Activated T-helper 1 cell treated with anti-CD3 and anti-CD28 coated beads, Interleukin-2, amount 50 U/mL, for 16 hours (primary cell): ENCODE measurements around the gene RPL27A.
"Not testable (repeated sequence)": the region's sequence is repeated elsewhere in the genome, so short reads cannot be mapped to it uniquely, and the experiment has no call there.

Source experiments
- DNase-seq, 2 donors: peaks; one replicate each; pipeline ENCODE4 v3.0.0-alpha.2; 2020; ENCODE audit warnings: low read depth in 1 of 2, low spot score in 1 of 2

The RPL27A gene

DNA sequence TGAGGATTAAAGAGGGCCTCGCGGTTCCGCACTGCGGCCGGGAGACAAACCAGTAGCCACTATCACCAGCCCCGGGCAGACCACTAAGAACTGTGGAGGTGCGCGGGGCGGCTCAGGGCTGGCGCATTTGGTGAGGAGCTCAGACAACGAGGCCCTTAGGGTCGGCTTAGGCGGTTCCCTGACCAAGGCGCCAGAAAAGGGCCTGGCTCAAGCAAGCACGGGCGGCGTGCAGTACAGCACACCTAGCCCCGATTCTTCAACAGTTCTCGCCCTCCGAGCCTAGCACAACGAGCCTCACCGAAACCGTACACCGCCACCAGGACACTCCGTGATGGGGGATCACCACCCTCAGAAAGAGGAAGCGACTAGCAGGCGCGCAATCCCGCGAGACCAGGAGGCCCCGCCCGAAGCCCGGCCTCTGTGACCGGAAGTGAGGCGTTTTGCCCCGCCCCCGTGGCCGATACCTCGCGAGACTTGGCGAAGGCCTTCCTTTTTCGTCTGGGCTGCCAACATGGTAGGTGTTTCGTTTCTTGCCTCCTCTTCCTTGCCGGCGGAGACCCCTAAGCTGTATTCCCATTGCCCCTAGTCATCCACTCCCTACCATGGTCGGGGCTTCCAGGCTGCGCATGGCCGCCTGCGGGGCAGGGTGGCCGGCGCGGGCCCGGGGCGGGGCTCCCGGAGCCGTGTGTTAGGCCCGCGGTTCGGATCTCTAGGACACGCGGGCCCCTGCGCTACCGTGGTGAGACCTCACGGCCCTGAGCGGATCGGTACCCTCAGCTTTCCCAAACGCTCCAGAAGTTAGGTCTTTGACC is at the start of gene RPL27A, which contains the start of gene TRIM66:
Gene RPL27A, plus strand, starts transcription at position 490 of the 812 bp plus-strand sequence. Its CDS starts 22 bp downstream, at position 512.
Gene TRIM66, minus strand, starts transcription at position 363 of the 812 bp plus-strand sequence. CDS start 10,391 bp downstream, outside the sequence.
- DNase-seq: peak; percentile 98 to 99

DNA sequence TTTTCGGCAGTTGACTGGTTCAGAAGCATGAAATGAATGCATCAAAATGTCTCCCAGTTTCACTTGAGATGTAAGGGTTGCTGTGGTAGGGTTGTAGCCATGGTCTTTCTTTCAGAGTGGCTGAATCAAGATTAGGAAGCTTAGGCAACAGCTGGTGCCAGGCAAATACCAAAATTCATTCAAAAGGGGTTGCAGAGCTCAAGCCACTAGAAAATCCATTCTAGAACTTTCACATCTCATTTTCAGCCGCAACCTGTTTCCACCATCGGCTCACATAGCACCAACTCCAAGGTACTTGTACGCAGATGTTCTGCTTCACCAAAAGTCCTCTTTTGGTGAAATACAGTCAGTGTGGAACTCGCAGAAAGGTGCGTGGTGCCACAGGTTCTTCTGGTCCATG is 48.1 kb upstream of the RPL27A start:
- no peak for DNase-seq

DNA sequence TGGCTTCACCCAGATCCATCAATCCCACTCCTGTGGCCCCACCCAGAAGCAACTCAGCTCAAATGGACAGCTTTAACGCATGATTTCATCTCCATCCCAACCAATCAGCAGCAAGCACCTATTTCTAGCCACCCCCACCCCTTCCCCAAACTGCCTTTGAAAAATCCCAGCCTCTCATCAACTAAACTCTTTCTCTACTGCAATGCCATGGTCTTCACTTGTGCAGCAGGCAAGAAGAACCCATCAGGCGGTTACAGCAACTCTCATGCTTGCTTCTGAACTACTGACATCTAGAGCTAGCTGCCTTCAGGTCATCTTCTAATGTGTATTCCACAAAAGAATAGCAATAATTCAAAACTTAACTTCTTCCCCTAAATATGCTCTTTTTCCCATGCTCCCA is 46.5 kb upstream of the RPL27A start:
- DNase-seq: no peak

DNA sequence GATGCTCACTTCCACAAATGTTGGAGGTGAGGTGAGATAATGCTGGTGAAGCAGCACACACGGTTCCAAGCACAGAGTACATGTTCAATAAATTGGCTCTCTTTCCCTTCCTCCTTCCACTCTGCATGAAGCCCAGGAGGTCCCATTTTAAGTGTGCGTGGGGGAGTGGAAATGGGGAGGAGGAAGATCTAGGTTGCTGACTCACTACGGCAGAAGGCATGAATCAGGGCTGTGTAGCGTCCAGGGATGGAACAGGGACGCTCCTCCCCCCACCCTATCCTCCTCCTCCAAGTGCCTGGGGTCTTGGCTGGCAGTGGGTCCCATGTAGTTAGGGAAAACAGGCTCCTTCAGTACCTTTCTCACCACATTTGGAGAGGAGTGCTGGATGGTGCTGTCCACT is 44.3 kb upstream of the RPL27A start:
- DNase-seq: no peak

DNA sequence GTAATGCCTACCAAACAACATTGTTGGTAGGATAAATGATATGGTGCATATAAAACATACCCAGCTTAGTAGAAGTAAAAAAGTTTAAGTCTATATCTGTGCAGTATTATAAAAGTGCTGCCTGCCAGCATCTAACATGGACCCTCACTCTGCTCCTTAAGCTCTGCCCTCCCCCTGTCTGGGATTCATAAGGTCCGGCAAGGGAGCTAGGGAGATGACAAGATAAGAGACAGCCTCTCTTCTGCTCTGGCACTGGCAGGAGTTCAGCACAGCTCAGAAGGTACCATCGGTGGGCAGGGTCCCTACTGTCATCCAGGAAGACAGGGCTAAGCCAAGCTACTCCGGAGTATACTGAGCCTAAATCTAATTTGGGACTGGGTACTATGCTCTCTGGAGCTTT is 42.9 kb upstream of the RPL27A start:
- no peak for DNase-seq

DNA sequence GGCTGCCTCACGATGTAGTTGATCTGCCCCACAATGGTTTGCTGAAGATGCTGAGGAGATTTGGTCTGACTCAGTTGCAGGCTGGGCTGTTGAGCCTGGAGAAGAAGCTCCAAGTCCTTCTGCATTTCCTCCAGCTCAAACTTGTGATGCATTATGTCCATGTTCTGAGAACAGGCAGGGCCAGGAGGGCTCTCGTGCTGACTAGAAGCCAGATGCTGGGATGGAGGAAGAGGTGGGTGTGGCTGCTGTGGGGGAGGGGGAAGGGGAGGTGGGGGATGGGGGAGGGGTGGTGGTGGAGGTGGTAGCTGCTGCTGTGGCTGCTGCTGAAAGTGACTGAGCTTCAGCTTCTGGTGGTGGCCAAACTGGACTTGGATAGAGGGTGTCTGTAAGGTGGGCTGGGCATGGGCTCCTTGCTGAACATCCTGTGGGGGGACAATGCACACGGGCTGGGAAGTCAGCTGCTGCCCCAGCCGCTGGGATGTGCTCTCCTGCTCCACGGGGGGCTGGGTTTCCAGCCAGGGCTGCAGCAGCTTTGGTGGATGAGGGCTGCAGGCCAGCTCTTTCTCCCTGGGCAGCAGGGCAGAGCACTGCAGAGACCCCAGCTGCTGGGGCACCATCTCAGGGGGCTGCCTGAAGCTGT is 42.2 kb upstream of the RPL27A start:
- DNase-seq: no peak

DNA sequence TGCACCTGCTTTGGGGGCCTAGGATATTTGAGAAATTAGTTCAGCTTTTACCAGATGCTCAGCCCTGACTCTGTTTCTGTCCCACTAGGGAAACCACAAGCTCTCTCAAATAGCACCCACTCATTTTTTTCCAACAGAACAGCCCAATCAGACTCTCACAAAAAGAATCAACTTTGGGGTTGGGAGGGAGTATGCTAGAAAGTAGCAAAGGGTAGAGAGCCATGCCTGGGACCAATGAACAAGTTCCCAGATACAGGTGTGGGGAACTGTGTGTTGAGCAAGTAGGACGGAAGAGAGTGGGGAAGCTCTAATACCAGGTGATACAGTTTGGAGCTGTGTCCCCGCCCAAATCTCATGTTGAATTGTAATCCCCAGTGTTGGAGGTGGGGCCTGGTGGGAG is 41.3 kb upstream of the RPL27A start:
- DNase-seq: no peak

DNA sequence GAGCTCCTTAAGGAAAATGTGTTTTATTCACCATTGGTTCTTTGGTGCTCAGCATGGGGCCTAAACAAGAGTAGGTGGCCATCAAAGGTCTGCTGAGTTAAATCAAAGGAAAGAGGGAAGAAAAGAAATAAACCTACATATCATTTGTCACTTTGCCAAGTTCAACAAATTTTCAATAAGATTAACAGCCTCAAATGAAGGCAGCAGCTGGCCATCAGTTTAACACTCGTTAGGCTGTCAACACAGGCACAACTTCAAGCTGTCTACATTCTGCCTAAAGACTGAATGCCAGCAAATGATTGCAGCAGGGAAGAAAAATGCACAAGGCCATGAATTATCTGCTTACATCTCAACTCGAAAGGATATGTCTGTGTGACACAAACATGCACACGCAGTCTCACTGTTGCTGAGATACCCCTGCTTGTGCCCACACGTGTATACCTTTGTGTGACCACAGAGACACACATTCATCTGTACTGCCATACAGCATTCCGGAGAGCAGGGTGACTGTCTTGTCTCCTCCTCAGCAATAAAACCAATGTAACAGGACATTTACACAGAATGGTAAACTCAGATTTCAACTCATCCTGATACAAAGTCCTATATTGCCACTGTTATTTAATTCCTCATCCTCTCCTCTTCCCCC is 40.3 kb upstream of the RPL27A start:
- DNase-seq: no peak

DNA sequence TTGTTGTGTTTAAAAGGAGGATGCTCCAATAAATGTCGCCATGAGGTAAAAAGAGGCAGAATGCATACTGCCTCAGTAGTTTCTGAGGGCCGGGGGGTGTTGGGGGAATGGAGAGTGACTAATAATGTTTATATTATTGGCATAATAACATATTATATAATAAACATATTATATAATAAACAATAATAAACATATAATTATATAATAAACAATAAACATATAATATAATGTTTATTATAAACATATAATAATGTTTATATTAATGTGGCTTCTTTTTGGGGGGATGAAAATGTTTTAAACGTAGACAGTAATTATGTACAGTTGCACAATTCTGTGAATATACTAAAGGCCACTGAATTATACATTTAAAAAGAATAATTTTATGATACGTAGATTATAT is 35.7 kb upstream of the RPL27A start:
- no peak for DNase-seq

DNA sequence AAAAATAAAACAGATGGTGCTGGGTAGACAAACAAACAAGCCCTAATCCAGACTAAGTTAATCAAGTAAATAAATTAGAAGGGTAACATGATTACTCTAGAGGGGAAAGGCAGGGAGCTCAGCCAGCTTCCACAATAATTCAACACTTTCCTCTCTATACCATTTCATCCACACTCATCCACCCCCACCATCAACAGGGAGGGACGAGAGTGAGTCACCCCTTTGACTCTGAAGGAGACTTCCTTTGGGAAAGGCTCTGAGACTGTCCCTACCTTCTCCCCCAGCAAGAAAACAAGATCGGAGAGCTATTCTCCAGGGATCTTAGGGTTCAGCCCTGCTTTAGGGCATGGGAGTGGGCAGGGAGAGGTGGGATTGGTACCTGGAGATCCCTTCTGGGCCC is 33.2 kb upstream of the RPL27A start:
- DNase-seq: no peak

DNA sequence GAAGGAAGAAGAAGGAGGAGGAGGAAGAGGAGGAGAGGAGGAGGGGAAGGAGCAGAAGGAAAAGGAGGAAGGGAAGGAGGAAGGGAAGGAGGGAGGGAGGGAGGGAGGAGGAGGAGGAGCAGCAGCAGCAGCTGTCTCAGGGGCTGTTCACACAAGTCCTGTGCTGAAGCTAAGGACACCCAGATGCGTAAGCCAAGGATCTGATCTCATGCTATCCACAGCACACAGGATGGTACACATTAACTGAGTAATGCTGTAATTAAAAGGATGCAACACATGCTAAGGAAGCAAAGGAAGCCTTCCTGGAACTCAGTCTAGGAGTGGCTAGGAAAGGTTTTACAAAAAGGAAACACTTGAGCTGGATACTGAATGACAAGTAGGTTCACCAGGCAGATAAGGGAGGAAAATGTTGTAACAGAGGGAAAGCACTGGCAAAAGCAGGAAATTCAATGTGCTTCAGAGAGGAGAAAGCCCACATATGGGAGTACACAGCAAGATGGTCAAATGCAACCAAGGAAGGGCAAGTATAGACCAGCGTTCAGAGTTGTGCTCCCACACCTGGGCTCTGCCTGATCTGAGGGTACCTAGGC is 32.1 kb upstream of the RPL27A start:
- DNase-seq: no peak

DNA sequence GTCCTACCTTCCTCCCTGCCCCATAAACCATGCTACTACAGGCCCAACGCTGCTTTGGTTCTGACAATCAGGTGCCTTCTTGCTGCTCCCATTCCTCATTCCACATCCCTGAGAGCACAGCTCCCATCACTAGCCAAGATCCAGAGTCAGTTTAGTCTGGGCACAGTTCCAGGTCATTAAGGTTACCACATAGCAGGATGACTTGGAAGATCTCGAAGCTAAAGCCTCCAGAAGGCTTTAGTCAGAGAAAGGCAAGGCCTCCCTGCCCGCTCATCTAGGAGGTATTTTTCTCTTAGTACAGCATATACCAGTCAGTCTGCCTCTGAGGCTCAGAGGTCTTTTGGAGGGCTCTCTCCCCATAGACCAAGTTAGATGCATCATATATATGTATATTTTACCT is 30.5 kb upstream of the RPL27A start:
- no peak for DNase-seq

DNA sequence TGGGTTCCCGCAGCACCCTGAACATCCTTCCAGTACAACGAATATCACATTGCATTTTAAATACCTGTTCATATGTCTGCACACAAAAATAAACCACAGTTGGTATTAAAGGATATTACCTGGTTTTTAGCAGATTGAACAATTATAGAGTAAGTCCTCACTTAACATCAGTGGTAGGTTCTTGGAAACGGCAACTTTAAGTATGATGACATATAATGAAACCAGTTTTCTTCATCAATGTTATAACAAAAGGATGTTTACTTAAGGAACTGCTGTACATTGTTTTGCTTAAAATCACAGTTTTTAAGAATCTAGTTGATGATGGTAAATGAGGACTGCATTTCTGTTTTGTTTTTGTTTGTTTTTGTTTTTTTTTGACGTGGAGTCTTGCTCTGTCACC is 28.1 kb upstream of the RPL27A start:
- no peak for DNase-seq

DNA sequence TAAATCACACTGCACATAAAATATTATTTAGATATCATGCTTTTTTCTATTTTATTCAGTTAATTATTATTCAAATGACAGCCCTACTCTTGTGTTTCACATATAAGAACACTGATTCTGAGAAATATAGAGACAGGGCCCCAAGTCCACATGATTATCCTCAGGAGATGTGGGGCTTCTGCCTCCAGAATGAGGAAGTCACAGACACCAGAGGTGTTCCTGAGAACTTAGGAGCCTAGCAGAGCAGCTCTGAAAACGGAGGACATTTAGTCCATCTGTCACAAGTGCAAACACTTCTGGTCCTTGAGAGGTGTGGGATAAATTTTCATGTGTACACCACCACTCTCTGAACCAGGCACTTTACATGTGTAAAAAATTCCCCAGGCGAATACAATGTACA is 26.3 kb upstream of the RPL27A start:
- DNase-seq: no peak

DNA sequence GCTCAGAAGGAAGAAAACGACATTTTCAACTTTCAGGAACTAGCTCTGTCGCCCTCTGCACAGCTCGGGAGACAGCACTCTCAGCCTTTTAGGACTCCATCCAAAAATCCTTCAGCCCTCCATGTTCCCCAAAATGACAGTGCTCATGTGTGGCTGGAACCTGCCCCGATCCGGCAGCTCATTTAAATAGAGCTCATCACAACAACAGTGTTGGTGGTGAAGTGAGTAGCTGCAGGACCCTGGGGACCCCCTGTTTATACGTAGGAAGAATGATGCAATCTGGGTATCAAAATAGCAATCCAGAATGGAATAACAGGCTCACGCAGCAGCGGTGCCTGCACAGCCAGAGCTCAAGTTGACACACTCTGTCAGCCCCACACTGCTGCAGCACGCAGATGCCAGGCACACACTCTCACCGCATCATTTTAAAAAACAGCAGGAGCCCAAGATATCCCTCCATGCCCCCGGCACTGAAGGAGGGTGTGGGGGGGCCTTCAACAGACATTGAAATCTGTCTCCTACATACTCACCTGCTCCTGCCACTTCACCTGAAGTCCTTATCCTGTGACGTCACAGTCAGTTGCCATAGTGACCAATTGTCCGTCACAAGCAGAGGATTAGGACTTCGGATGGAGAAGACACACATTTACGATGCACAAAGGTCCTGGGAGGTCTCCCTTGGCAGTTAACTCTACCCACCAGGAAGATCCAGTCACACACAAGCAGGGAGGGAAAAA is 24.1 kb upstream of the RPL27A start:
- no peak for DNase-seq

DNA sequence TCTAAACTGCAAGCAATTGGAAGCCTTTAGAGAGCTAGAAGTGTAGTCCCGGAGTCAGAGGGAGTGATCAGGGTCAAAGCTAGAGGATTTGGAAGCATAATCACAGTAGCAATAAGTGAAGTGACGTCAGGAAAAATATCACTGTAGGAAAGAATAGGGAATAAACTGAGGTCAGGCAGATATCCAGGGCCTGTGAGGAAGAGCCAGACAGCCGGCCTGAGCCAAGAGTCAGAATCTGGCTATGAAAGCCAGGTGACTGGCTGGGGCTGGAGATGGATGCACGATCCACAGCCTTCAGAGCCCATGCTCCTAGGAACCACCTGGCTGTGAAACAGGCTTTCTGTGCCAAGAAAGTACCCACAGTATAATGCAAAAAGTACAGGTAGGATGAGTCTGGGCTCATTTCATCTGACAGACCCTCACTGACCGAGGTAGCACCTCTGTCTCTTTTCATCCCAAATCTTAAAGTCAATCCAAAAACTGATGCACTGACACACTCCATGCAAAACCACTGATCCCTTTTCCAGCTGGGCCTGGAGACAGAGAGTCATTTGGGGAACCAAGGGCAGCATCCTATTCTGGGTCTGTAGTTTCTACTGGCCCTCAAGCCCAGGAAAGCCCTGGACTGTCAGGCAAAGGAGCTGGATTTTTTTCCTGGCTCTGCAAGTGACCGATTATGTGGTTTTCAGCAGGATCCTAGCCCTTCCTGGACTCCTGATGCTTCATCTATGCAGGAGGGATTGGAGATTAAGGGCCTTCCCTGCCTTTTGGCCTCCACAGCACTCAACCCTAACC is 21.4 kb upstream of the RPL27A start:
- DNase-seq: no peak

DNA sequence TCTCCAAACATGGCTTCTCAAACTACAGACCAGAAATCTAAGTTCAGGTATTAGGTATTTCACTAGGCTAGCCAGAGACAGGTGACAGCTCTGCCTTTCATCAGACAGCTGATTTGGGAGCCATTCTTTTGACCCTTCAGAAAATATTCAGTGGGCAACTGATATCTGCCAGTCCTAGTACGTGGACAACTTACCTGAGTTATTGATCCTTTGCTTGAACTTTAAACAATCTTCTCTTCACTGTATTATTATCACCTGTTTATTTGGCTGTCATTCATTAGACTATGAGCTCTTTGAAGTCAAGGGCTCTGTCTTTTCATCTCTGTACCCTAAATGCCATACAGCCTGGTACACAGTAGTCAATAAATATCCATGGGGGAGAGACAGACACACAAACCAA is 17.4 kb upstream of the RPL27A start:
- no peak for DNase-seq

DNA sequence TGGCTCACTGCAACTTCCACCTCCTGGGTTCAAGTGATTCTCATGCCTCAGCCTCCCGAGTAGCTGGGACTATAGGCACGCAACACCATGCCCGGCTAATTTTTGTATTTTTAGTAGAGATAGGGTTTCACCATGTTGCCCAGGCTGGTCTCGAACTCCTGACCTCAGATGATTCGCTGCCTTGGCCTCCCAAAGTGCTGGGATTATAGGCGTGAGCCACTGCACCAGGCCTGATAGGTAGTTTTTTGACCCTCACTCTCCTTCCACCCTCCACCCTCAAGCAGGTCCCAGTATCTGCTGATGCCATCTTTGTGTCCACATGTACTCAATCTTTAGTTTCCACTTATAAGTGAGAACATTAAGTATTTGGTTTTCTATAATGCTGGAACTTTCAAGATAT is 12.5 kb upstream of the RPL27A start:
- DNase-seq: not testable (repeated sequence)

DNA sequence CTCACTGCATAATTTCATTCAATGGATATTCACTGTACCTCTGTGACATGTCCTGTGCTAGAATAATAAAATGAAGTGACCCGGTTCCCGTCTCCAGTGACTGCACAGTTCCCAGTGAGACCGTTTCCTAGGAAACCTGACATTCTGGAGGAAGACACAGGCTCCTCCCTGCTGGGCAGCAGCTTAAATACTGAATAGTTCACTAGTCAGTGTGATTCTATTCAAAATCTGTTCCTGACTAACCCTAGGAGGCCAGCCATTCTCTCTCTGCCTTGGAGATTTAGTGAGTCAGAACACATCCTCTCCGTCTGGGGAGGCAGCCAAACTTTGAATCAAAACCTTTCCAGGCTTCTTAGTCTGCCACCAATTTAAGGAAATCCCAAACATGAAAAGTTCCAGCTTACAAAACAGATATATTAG is 11.4 kb upstream of the RPL27A start:
- no peak for DNase-seq

DNA sequence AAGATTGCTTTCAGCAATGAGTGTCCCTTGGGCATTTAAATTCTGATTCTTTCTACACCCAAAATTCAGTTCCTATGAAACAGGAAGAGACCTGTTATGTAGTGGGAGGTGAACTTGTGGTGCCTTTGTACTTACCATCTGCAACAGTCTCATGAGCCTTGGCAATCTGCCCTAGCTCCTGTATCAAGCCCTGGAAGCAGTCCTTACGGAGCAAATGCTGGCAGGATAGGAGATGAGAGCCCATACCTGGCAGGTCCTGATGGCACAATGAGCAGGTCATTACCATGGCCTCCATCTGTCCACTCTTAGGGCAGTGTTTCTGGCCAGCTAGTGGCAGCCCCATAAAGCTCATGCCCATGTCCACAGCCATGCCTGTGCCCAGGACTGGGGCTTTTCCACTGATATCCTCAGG is 10.9 kb upstream of the RPL27A start:
- no peak for DNase-seq
